Erythroblast (primary cell): ENCODE results near the gene ATG2B.

Source experiments
- GATA1 ChIP-seq: IDR thresholded peaks from 2 replicates; pipeline ENCODE4 v1.6.1; 2011; ENCODE audit warnings: low read depth, mild to moderate bottlenecking, control low read depth, low read length, moderate library complexity
- POLR2A ChIP-seq: IDR thresholded peaks from 2 replicates; pipeline ENCODE4 v1.6.1; 2011; ENCODE audit warnings: mild to moderate bottlenecking, low read length

- TF ChIP-seq POLR2A (peak; percentile 81), GATA1 (no peak)
Measured at GRCh38 chr14:96391293-96392118, 28.4 kb upstream of the ATG2B start.
